Endodermal cell (in vitro differentiated cells): ENCODE measurements around the gene TMEM175. TPM values are rescaled to one million over a fixed set of nuclear protein-coding genes. Genes with fewer than 3 reads are reported as not detected.

Experiments used
- DNase-seq: peaks from one replicate; pipeline ENCODE4 v3.0.0-alpha.2; 2017
- H3K27ac ChIP-seq: 2 replicates; pipeline ENCODE4 v1.5.1; 2013; ENCODE audit warnings: mild to moderate bottlenecking, low read depth, low read length, moderate library complexity
- H3K27me3 ChIP-seq: 2 replicates; pipeline ENCODE4 v1.6.1; 2013; ENCODE audit warnings: mild to moderate bottlenecking, low read length, moderate library complexity; ENCODE audit not compliant: insufficient read depth, control insufficient read depth, poor library complexity, severe bottlenecking
- H3K36me3 ChIP-seq: 2 replicates; pipeline ENCODE4 v1.7.0; 2013; ENCODE audit warnings: mild to moderate bottlenecking, low read length, moderate library complexity; ENCODE audit not compliant: control insufficient read depth, insufficient read depth
- H3K4me1 ChIP-seq: one replicate; pipeline ENCODE4 v1.7.0; 2013; ENCODE audit warnings: low read length; ENCODE audit not compliant: control insufficient read depth, insufficient read depth
- H3K4me3 ChIP-seq: 2 replicates; pipeline ENCODE4 v1.5.1; 2013; ENCODE audit warnings: mild to moderate bottlenecking, low read length, moderate library complexity
- H3K9ac ChIP-seq: 2 replicates; pipeline ENCODE4 v1.6.1; 2013; ENCODE audit warnings: mild to moderate bottlenecking, low read length, moderate library complexity; ENCODE audit not compliant: poor library complexity, severe bottlenecking; ENCODE audit errors: extremely low read depth
- H3K9me3 ChIP-seq: 2 replicates; pipeline ENCODE4 v1.6.1; 2013; ENCODE audit warnings: mild to moderate bottlenecking, low read length, moderate library complexity; ENCODE audit not compliant: control insufficient read depth
- H3K27ac Mint-ChIP-seq: 2 replicates; pipeline ENCODE4 v1.8.0; 2020; ENCODE audit warnings: mixed read lengths
- H3K27me3 Mint-ChIP-seq: 2 replicates; pipeline ENCODE4 v1.8.0; 2021; ENCODE audit warnings: mild to moderate bottlenecking, mixed read lengths; ENCODE audit not compliant: insufficient read depth
- H3K36me3 Mint-ChIP-seq: 2 replicates; pipeline ENCODE4 v1.8.0; 2020; ENCODE audit warnings: low read depth, mixed read lengths
- H3K4me1 Mint-ChIP-seq: 2 replicates; pipeline ENCODE4 v1.8.0; 2020; ENCODE audit warnings: mixed read lengths
- H3K4me3 Mint-ChIP-seq: 2 replicates; pipeline ENCODE4 v1.8.0; 2020; ENCODE audit warnings: mild to moderate bottlenecking, moderate library complexity, mixed read lengths
- H3K9me3 Mint-ChIP-seq: 2 replicates; pipeline ENCODE4 v1.8.0; 2020; ENCODE audit warnings: mild to moderate bottlenecking, mixed read lengths
- WGBS, 2 experiments: methylation state at CpG; one replicate each; pipeline versions ENCODE4 v1.1.5 to v1.1.7; 2013; ENCODE audit warnings: missing lambda C conversion rate in 2 of 2, mixed read lengths in 1 of 2; ENCODE audit not compliant: insufficient coverage in 1 of 2, insufficient read length in 1 of 2; 5-methylcytosine and 5-hydroxymethylcytosine counted together
- total RNA-seq, 2 donors: library from RNA; stranded (reverse); fragmentation: NEBNext Ultra II Directional in 1 of 2; extraction: Animal tissue kit (Norgen Biotek cat#: 25700) in 1 of 2; gene quantifications; 2 replicates in 1 of 2; 3 replicates in 1 of 2; pipeline ENCODE4 v1.2.1, GENCODE V29; 2021
- TF ChIP-seq, protein P1 (sequence below): fragments of 200-600 bp; sonication (generic); conservative IDR thresholded peaks from 2 replicates; pipeline ENCODE4 v1.5.0; 2021; ENCODE audit warnings: antibody characterized with exemption, mild to moderate bottlenecking

Gene TMEM175
- total RNA-seq, 2 donors from 2014 or later = 15.9 to 23.0 TPM

DNA sequence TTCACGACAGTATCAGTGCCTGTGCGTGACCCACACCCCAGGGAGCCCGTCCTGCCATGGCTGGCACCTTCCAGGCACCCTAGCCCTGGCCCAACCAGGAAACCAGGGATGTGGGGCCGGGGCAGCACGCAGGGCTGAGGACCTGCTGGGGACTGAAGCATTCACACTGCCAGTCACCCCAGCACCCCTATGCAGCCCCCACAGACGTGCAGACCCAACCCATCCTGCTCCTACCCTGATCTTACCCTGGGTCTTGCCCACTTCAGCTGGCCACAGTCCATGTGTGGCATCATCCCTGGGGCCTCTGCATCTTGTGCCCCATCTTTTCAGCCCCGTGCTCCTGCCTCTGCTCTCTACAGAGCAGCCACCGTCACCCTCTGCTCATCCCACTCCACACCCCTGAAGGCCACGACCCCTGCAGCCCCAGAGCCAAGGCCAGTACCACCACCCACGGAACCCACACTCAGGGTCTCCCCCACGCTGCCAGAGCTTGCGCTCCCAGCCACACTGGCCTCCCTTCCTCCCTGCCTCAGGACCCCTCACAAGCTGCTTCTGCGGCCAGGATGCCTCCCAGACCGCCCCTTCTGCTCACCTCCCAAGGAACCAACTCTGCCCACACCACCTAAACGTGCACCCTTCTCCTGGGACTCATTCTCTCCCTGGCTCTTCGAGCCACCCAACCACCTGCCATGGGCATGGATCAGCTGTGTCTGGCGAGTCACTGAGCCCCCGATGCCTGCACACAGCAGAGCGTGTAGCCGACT is 25.7 kb upstream of the TMEM175 start:
- Mint-ChIP-seq H3K27me3 (no peaks in the 10 kb centered on the region), H3K4me3 (no peak overlapping the region), H3K27ac (no peak overlapping the region), H3K9me3 (peaks cover 9% of the 10 kb centered on the region), H3K4me1 (peaks cover 6% of the 10 kb centered on the region), H3K36me3 (peaks cover 46% of the 10 kb centered on the region)
- no peak overlapping the region for H3K4me3 ChIP-seq
- H3K36me3 ChIP-seq = peaks cover 2% of the 10 kb centered on the region
- peak overlapping the region; percentile 89 for H3K27ac ChIP-seq
- TF ChIP-seq, protein P1, sequence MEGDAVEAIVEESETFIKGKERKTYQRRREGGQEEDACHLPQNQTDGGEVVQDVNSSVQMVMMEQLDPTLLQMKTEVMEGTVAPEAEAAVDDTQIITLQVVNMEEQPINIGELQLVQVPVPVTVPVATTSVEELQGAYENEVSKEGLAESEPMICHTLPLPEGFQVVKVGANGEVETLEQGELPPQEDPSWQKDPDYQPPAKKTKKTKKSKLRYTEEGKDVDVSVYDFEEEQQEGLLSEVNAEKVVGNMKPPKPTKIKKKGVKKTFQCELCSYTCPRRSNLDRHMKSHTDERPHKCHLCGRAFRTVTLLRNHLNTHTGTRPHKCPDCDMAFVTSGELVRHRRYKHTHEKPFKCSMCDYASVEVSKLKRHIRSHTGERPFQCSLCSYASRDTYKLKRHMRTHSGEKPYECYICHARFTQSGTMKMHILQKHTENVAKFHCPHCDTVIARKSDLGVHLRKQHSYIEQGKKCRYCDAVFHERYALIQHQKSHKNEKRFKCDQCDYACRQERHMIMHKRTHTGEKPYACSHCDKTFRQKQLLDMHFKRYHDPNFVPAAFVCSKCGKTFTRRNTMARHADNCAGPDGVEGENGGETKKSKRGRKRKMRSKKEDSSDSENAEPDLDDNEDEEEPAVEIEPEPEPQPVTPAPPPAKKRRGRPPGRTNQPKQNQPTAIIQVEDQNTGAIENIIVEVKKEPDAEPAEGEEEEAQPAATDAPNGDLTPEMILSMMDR = no peak
- no peaks in the 10 kb centered on the region for H3K4me1 ChIP-seq
- WGBS, 2 experiments = 95 to 98% methylated on average over 10 to 20 of the region's 20 CpGs
- no peaks in the 10 kb centered on the region for H3K27me3 ChIP-seq
- H3K9ac ChIP-seq = no peak overlapping the region
- DNase-seq = no peak
- H3K9me3 ChIP-seq = no peaks in the 10 kb centered on the region

DNA sequence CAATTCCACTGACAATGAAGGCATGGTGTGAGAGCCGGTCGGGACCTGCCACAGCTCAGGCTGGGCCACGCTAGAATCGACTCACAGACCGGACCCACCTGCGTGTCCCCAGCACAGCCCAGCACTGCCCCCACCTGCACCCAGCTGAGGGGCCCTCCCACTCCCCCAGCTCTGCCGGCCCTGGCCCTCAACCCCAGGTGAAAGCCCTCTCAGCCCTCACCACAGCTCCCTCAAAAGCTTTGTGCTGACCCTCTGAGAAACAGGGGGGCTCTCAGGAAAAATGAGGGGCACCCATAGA is 25.2 kb upstream of the TMEM175 start:
- no peak overlapping the region for H3K4me3 Mint-ChIP-seq
- H3K4me1 ChIP-seq = no peaks in the 10 kb centered on the region
- no peaks in the 10 kb centered on the region for H3K27me3 Mint-ChIP-seq
- H3K27me3 ChIP-seq = no peaks in the 10 kb centered on the region
- peaks cover 46% of the 10 kb centered on the region for H3K36me3 Mint-ChIP-seq
- no peak overlapping the region for H3K4me3 ChIP-seq
- no peak overlapping the region for H3K9ac ChIP-seq
- no peak for DNase-seq
- H3K27ac Mint-ChIP-seq = no peak overlapping the region
- peaks cover 2% of the 10 kb centered on the region for H3K36me3 ChIP-seq
- WGBS, 2 experiments = 91 to 96% methylated on average over 5 to 7 of the region's 7 CpGs
- no peak overlapping the region for H3K27ac ChIP-seq
- peaks cover 9% of the 10 kb centered on the region for H3K9me3 Mint-ChIP-seq
- peaks cover 6% of the 10 kb centered on the region for H3K4me1 Mint-ChIP-seq
- H3K9me3 ChIP-seq = no peaks in the 10 kb centered on the region
- TF ChIP-seq, protein P1 = no peak

DNA sequence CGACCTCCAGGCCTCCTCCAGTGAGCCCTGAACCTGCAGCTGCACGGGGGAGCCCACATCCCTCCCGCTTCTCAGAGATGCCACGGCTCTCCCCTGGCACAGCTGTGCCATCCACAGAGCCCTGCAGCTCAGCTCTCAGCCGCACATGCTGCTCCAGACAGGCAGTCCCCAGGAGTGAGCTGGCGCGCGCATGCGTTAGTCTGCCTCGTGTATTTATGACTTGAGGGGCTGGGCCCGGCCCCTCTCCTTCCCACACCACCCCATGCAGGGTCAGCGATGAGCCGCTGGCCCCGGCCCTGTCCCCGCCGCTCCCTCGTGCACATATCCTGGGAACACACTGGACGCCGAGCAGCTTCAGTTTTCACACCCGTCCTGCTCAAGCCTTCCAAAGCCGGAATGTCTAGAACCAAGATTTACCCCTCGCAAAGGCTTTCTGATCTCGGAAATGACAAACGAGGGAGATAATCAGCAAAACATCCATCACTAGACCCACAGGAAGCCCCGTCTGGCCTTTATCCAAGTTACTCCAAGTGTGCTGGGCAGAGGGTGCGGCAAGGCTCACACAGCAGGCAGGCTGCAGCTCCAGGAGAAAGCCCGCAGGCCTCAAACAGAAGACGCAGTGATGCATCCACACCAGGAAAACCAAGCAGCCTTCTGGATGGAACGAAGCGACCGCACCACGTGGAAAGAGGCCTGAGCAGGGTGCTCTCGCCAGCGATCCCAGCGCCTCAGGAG is 24.4 kb upstream of the TMEM175 start:
- H3K36me3 ChIP-seq = peaks cover 9% of the 10 kb centered on the region
- Mint-ChIP-seq H3K4me3 (no peak overlapping the region), H3K9me3 (peaks cover 9% of the 10 kb centered on the region), H3K27me3 (no peaks in the 10 kb centered on the region), H3K27ac (peak overlapping the region; percentile 16), H3K36me3 (peaks cover 45% of the 10 kb centered on the region), H3K4me1 (peaks cover 2% of the 10 kb centered on the region)
- no peak overlapping the region for H3K9ac ChIP-seq
- TF ChIP-seq, protein P1 = no peak
- 87 to 90% methylated on average over 29 to 35 of the region's 35 CpGs for WGBS, 2 experiments
- DNase-seq = no peak
- no peaks in the 10 kb centered on the region for H3K27me3 ChIP-seq
- no peak overlapping the region for H3K27ac ChIP-seq
- no peaks in the 10 kb centered on the region for H3K9me3 ChIP-seq
- H3K4me1 ChIP-seq = no peaks in the 10 kb centered on the region
- no peak overlapping the region for H3K4me3 ChIP-seq
